Liver (tissue), 9 donors: ENCODE data around the gene NDRG2. TPM values are rescaled to one million over a fixed set of nuclear protein-coding genes. Genes with fewer than 3 reads are reported as not detected.

Experiments used
- DNase-seq: peaks from one replicate; pipeline ENCODE4 v3.0.0-alpha.2; 2017; ENCODE audit warnings: low spot score
- H3K27ac ChIP-seq, 2 donors: one replicate each; pipeline ENCODE4 v1.7.0; 2013; ENCODE audit warnings: inconsistent platforms in 2 of 2, low read length in 2 of 2, control low read depth in 1 of 2, low read depth in 1 of 2, mild to moderate bottlenecking in 1 of 2
- H3K27me3 ChIP-seq, 4 donors: one replicate each; pipeline versions ENCODE4 v1.6.1 to v1.7.0; 2013; ENCODE audit warnings: low read length in 3 of 4, inconsistent platforms in 1 of 4, mild to moderate bottlenecking in 1 of 4, moderate library complexity in 1 of 4; ENCODE audit not compliant: control insufficient read depth in 4 of 4, insufficient read depth in 4 of 4
- H3K36me3 ChIP-seq, 4 donors: one replicate each; pipeline versions ENCODE4 v1.6.1 to v1.7.0; 2013; ENCODE audit warnings: low read length in 3 of 4, mild to moderate bottlenecking in 3 of 4, low read depth in 1 of 4, moderate library complexity in 1 of 4; ENCODE audit not compliant: control insufficient read depth in 4 of 4, insufficient read depth in 3 of 4
- H3K4me1 ChIP-seq, 4 donors: one replicate each; pipeline versions ENCODE4 v1.6.1 to v1.7.0; 2013; ENCODE audit warnings: low read length in 3 of 4, mild to moderate bottlenecking in 3 of 4, moderate library complexity in 1 of 4; ENCODE audit not compliant: control insufficient read depth in 4 of 4, insufficient read depth in 4 of 4
- H3K4me3 ChIP-seq, 3 donors: one replicate each; pipeline versions ENCODE4 v1.6.1 to v1.7.0; 2013; ENCODE audit warnings: low read length in 3 of 3, control low read depth in 1 of 3, low read depth in 1 of 3, mild to moderate bottlenecking in 1 of 3
- H3K9ac ChIP-seq, 2 donors: one replicate each; pipeline ENCODE4 v1.7.0; 2013; ENCODE audit warnings: low read length in 2 of 2, mild to moderate bottlenecking in 2 of 2, moderate library complexity in 2 of 2, control low read depth in 1 of 2, low read depth in 1 of 2
- H3K9me3 ChIP-seq, 4 donors: one replicate each; pipeline versions ENCODE4 v1.6.1 to v1.7.0; 2013; ENCODE audit warnings: low read length in 3 of 4; ENCODE audit not compliant: control insufficient read depth in 4 of 4
- FOXA1 ChIP-seq: IDR thresholded peaks from 2 replicates; pipeline ENCODE4 v1.6.1; 2016; ENCODE audit warnings: antibody characterized with exemption
- FOXA2 ChIP-seq: IDR thresholded peaks from 2 replicates; pipeline ENCODE4 v1.6.1; 2016; ENCODE audit warnings: antibody characterized with exemption
- HNF4G ChIP-seq: IDR thresholded peaks from 2 replicates; pipeline ENCODE4 v1.6.1; 2016; ENCODE audit warnings: antibody characterized with exemption
- JUND ChIP-seq, 2 donors: IDR thresholded peaks; 2 replicates each; pipeline ENCODE4 v1.6.1; 2016; ENCODE audit warnings: antibody characterized with exemption in 2 of 2
- NR2F2 ChIP-seq: IDR thresholded peaks from 2 replicates; pipeline ENCODE4 v1.6.1; 2016; ENCODE audit warnings: antibody characterized with exemption
- RAD21 ChIP-seq, 2 donors: IDR thresholded peaks; 2 replicates each; pipeline ENCODE4 v1.6.1; 2016; ENCODE audit warnings: antibody characterized with exemption in 2 of 2, mild to moderate bottlenecking in 2 of 2
- RXRA ChIP-seq, 2 donors: IDR thresholded peaks; 2 replicates each; pipeline ENCODE4 v1.6.1; 2017 to 2018; ENCODE audit warnings: antibody characterized with exemption in 2 of 2, mild to moderate bottlenecking in 1 of 2
- SP1 ChIP-seq: IDR thresholded peaks from 2 replicates; pipeline ENCODE4 v1.6.1; 2018; ENCODE audit warnings: antibody characterized with exemption, mild to moderate bottlenecking
- TAF1 ChIP-seq: conservative IDR thresholded peaks from 2 replicates; pipeline ENCODE4 v1.6.1; 2016; ENCODE audit warnings: antibody characterized with exemption, mild to moderate bottlenecking
- YY1 ChIP-seq: IDR thresholded peaks from 2 replicates; pipeline ENCODE4 v1.6.1; 2016; ENCODE audit warnings: antibody characterized with exemption, mild to moderate bottlenecking
- WGBS: extraction: QIAGEN DNeasy Blood & Tissue Kit; methylation state at CpG from one replicate; pipeline ENCODE4 v1.1.7; 2013; 5-methylcytosine and 5-hydroxymethylcytosine counted together
- polyA plus RNA-seq, 2 donors: library from polyadenylated mRNA; stranded (reverse) in 1 of 2; unstranded in 1 of 2; fragments of 200-250 nt in 1 of 2; fragments of >200 nt in 1 of 2; fragmentation: Nextera tagmentation in 1 of 2; extraction: Ambion mirVana in 1 of 2; gene quantifications; one replicate each; pipeline versions ENCODE4 v1.2.1 to v1.2.3, GENCODE V29; 2013 to 2015
- total RNA-seq, 2 donors: library from RNA; depleted of rRNA; stranded (reverse); fragments of >200 nt; gene quantifications; one replicate each; pipeline ENCODE4 v1.2.3, GENCODE V29; 2014
- TF ChIP-seq, protein P1 (sequence below): IDR thresholded peaks from 2 replicates; pipeline ENCODE4 v1.6.1; 2016; ENCODE audit warnings: antibody characterized with exemption
- TF ChIP-seq, protein P2 (sequence below): IDR thresholded peaks from 2 replicates; pipeline ENCODE4 v1.6.1; 2016; ENCODE audit warnings: antibody characterized with exemption, mild to moderate bottlenecking
- TF ChIP-seq, protein P3 (sequence below): fragments of 150-350 bp; IDR thresholded peaks from 2 replicates; pipeline ENCODE4 v1.5.1; 2017; ENCODE audit warnings: improper control_type of control experiment, low read depth, low read length; ENCODE audit not compliant: missing input control
- TF ChIP-seq, protein P4 (sequence below): IDR thresholded peaks from 2 replicates; pipeline ENCODE4 v1.6.1; 2016; ENCODE audit warnings: antibody characterized with exemption
- TF ChIP-seq, protein P5 (sequence below): IDR thresholded peaks from 2 replicates; pipeline ENCODE4 v1.6.1; 2016; ENCODE audit warnings: antibody characterized with exemption
- donor health status: healthy.
- donor health status: healthy.
- donor health status: healthy.
- donor health status: healthy.
- donor health status: healthy.

The NDRG2 gene
- total and polyA plus RNA-seq, 4 donors: 72.9 to 191 (median 132) TPM

DNA sequence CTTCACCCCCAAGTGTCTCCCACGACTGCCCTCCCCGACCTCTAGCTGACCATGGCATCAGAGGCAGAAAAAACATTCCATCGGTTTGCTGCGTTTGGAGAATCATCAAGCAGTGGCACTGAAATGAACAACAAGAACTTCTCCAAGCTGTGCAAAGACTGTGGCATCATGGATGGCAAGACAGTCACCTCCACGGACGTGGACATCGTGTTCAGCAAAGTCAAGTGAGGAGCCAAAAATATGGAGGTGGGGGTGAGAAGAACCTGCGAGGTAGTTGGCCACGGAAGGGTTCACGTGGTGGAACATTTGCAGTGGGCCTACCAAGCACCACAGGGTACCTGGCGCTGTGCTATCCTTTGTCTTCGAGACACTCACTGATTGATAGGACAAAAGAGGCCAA lies 5.7 kb upstream of the NDRG2 start:
- Histone ChIP-seq H3K9me3 (no peaks in the 10 kb centered on the region), H3K36me3 (peaks cover 0 to 14% (median 3%) of the 10 kb centered on the region in 4 donors), H3K4me1 (peaks cover 3 to 7% (median 4%) of the 10 kb centered on the region in 4 donors), H3K27ac (no peak overlapping the region), H3K4me3 (no peak overlapping the region), H3K9ac (no peak overlapping the region), H3K27me3 (no peaks in the 10 kb centered on the region)
- 92% methylated on average over 12 of the region's 12 CpGs for WGBS
- no peak for TF ChIP-seq YY1
- TF ChIP-seq, protein P1, sequence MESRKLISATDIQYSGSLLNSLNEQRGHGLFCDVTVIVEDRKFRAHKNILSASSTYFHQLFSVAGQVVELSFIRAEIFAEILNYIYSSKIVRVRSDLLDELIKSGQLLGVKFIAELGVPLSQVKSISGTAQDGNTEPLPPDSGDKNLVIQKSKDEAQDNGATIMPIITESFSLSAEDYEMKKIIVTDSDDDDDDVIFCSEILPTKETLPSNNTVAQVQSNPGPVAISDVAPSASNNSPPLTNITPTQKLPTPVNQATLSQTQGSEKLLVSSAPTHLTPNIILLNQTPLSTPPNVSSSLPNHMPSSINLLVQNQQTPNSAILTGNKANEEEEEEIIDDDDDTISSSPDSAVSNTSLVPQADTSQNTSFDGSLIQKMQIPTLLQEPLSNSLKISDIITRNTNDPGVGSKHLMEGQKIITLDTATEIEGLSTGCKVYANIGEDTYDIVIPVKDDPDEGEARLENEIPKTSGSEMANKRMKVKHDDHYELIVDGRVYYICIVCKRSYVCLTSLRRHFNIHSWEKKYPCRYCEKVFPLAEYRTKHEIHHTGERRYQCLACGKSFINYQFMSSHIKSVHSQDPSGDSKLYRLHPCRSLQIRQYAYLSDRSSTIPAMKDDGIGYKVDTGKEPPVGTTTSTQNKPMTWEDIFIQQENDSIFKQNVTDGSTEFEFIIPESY: no peak
- TF ChIP-seq NR2F2: no peak
- TF ChIP-seq JUND (IDR thresholded peaks at IDR 0.05): no peak
- no peak for TF ChIP-seq SP1
- no peak for DNase-seq

DNA sequence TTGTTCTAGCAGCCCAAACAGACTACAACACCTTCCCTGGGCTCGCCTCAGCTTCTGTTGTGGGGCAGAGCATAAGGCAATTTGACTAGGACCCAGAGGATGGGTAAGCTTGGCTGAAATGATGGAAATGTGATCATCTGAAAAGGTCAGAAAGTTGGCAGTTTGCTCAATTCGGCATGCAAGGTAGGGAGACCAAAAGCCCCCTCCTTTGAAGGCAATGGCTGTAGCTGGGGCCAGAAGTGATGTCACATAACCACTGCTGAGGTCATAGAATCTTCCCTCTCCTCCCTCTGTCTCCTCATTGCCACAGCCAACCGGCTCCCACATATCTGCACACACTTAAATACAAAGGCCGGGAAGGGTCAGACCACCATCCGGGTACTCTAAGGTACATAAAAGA lies 5.1 kb upstream of the NDRG2 start, which contains the start of gene TPPP2:
TPPP2 (plus strand) TSS at position 301 of the 400 bp plus-strand sequence. CDS start 365 bp downstream, outside the sequence.
- TF ChIP-seq TAF1: no peak
- 95% methylated on average over 5 of the region's 5 CpGs for WGBS
- no peak for DNase-seq
- H3K27ac ChIP-seq: no peak within 1 kb of the TSS
- H3K27me3 ChIP-seq: no peaks in the 10 kb centered on the region
- peaks cover 0 to 14% (median 3%) of the 10 kb centered on the region in 4 donors for H3K36me3 ChIP-seq
- no peaks in the 10 kb centered on the region for H3K9me3 ChIP-seq
- H3K9ac ChIP-seq: no peak within 1 kb of the TSS
- H3K4me3 ChIP-seq: no peak within 1 kb of the TSS
- H3K4me1 ChIP-seq: peaks cover 3 to 10% (median 6%) of the 10 kb centered on the region in 4 donors

DNA sequence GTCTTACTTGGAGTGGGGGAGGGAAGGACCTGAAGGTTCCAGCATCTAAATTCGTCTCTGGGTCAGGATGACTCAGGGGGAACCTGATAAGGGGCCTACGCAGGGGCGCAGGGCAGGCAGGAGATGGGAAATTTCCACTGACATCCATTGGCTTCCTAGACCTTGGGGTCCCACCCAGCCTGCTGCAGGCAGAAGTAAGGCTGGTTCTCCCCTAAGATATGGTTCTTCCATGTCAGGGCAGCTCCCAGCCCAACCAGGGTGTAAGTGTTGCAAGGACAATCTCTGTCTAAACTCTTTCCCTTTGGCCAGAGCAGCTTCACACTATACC lies 2.1 kb upstream of the NDRG2 start:
- peak overlapping the region in 1 of 2 donors; percentile 87 for H3K27ac ChIP-seq
- peaks cover 3 to 36% (median 27%) of the 10 kb centered on the region in 4 donors for H3K4me1 ChIP-seq
- no peaks in the 10 kb centered on the region for H3K27me3 ChIP-seq
- no peak overlapping the region for H3K4me3 ChIP-seq
- no peak for DNase-seq
- TF ChIP-seq, protein P2, sequence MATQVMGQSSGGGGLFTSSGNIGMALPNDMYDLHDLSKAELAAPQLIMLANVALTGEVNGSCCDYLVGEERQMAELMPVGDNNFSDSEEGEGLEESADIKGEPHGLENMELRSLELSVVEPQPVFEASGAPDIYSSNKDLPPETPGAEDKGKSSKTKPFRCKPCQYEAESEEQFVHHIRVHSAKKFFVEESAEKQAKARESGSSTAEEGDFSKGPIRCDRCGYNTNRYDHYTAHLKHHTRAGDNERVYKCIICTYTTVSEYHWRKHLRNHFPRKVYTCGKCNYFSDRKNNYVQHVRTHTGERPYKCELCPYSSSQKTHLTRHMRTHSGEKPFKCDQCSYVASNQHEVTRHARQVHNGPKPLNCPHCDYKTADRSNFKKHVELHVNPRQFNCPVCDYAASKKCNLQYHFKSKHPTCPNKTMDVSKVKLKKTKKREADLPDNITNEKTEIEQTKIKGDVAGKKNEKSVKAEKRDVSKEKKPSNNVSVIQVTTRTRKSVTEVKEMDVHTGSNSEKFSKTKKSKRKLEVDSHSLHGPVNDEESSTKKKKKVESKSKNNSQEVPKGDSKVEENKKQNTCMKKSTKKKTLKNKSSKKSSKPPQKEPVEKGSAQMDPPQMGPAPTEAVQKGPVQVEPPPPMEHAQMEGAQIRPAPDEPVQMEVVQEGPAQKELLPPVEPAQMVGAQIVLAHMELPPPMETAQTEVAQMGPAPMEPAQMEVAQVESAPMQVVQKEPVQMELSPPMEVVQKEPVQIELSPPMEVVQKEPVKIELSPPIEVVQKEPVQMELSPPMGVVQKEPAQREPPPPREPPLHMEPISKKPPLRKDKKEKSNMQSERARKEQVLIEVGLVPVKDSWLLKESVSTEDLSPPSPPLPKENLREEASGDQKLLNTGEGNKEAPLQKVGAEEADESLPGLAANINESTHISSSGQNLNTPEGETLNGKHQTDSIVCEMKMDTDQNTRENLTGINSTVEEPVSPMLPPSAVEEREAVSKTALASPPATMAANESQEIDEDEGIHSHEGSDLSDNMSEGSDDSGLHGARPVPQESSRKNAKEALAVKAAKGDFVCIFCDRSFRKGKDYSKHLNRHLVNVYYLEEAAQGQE: no peak
- TF ChIP-seq SP1: no peak
- TF ChIP-seq, protein P3, sequence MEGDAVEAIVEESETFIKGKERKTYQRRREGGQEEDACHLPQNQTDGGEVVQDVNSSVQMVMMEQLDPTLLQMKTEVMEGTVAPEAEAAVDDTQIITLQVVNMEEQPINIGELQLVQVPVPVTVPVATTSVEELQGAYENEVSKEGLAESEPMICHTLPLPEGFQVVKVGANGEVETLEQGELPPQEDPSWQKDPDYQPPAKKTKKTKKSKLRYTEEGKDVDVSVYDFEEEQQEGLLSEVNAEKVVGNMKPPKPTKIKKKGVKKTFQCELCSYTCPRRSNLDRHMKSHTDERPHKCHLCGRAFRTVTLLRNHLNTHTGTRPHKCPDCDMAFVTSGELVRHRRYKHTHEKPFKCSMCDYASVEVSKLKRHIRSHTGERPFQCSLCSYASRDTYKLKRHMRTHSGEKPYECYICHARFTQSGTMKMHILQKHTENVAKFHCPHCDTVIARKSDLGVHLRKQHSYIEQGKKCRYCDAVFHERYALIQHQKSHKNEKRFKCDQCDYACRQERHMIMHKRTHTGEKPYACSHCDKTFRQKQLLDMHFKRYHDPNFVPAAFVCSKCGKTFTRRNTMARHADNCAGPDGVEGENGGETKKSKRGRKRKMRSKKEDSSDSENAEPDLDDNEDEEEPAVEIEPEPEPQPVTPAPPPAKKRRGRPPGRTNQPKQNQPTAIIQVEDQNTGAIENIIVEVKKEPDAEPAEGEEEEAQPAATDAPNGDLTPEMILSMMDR: no peak
- TF ChIP-seq, protein P4, sequence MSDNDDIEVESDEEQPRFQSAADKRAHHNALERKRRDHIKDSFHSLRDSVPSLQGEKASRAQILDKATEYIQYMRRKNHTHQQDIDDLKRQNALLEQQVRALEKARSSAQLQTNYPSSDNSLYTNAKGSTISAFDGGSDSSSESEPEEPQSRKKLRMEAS: no peak
- TF ChIP-seq TAF1: no peak
- TF ChIP-seq JUND (IDR thresholded peaks at IDR 0.05): no peak
- no peak for TF ChIP-seq YY1
- TF ChIP-seq, protein P5, sequence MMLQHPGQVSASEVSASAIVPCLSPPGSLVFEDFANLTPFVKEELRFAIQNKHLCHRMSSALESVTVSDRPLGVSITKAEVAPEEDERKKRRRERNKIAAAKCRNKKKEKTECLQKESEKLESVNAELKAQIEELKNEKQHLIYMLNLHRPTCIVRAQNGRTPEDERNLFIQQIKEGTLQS: no peak
- no peak for TF ChIP-seq RXRA (IDR thresholded peaks at IDR 0.05)
- TF ChIP-seq FOXA1: no peak
- TF ChIP-seq HNF4G: no peak
- TF ChIP-seq RAD21 (IDR thresholded peaks at IDR 0.05): no peak
- TF ChIP-seq NR2F2: no peak
- TF ChIP-seq FOXA2: no peak
- H3K9ac ChIP-seq: no peak overlapping the region
- WGBS: 72% methylated on average over 3 of the region's 3 CpGs
- H3K9me3 ChIP-seq: no peaks in the 10 kb centered on the region
- peaks cover 0 to 18% (median 4%) of the 10 kb centered on the region in 4 donors for H3K36me3 ChIP-seq
